ENCODE data around the gene SPSB1.
A peak's percentile ranks its signal among the peaks of the same experiment; 100 is the strongest.

The SPSB1 gene

GRCh38 chr1:9402717-9403225 is 110.1 kb downstream of the SPSB1 start:
- no peak for DNase-seq
- H3K4me1 Mint-ChIP-seq = peaks cover 18 to 31% of the 10 kb centered on the region in 2 donors
- no peaks in the 10 kb centered on the region for H3K9me3 Mint-ChIP-seq
- H3K4me3 Mint-ChIP-seq = no peak overlapping the region
- peaks cover 3 to 9% of the 10 kb centered on the region in 2 donors for H3K27me3 Mint-ChIP-seq
- H3K27ac Mint-ChIP-seq = no peak overlapping the region
- ATAC-seq (replicated peaks) = peak; percentile 17 to 26
- peaks cover 0 to 2% of the 10 kb centered on the region in 2 donors for H3K36me3 Mint-ChIP-seq

- Mint-ChIP-seq H3K4me1 (peaks cover 16 to 31% of the 10 kb centered on the region in 2 donors), H3K27ac (no peak overlapping the region), H3K36me3 (peaks cover 0 to 2% of the 10 kb centered on the region in 2 donors), H3K27me3 (peaks cover 3 to 9% of the 10 kb centered on the region in 2 donors), H3K9me3 (no peaks in the 10 kb centered on the region), H3K4me3 (no peak overlapping the region)
- no peak for DNase-seq
- no peak for ATAC-seq (replicated peaks)
Observed at GRCh38 chr1:9404117-9404914, 111.6 kb downstream of the SPSB1 start.

GRCh38 chr1:9406111-9406510 is 113.4 kb downstream of the SPSB1 start:
- no peak overlapping the region for H3K4me3 Mint-ChIP-seq
- H3K36me3 Mint-ChIP-seq = peaks cover 2 to 3% of the 10 kb centered on the region in 2 donors
- H3K27ac Mint-ChIP-seq = no peak overlapping the region
- H3K9me3 Mint-ChIP-seq = peaks cover 2 to 3% of the 10 kb centered on the region in 2 donors
- ATAC-seq (replicated peaks) = no peak
- H3K27me3 Mint-ChIP-seq = peaks cover 3 to 9% of the 10 kb centered on the region in 2 donors
- H3K4me1 Mint-ChIP-seq = peaks cover 15 to 21% of the 10 kb centered on the region in 2 donors
- DNase-seq = no peak

DNA sequence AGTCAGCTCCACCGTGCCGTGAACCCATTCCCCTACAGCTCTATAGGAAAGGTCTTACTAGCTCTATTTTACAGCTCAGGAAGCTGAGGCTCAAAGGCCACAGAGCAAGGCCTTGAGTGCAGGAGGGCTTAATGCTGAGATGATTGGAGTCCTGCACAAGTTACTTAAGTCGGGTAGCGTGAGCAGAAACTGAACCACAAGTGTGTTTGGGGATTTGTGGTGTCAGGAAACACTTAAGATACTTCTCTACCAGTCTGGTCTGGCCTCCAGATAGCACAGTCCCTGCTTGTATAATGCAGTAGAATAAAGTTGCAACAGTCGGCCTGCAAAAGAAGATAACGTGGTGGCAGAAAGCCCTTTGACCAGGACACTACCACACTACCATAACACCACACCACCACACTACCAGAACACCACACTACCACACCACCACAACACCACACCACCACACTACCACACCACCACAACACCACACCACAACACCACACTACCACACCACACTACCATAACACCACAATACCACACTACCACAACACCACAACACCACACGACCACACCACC is 118.1 kb downstream of the SPSB1 start:
- Mint-ChIP-seq H3K36me3 (peaks cover 2 to 9% of the 10 kb centered on the region in 2 donors), H3K27ac (peak overlapping the region; percentile 80), H3K9me3 (peaks cover 3 to 5% of the 10 kb centered on the region in 2 donors), H3K27me3 (no peaks in the 10 kb centered on the region), H3K4me1 (peaks cover 27 to 44% of the 10 kb centered on the region in 2 donors), H3K4me3 (peak overlapping the region; percentile 33 to 58)
- ATAC-seq (replicated peaks) = peak; percentile 52 to 65
- DNase-seq = peak; percentile 57

GRCh38 chr1:9413071-9413876 is 120.6 kb downstream of the SPSB1 start:
- ATAC-seq (replicated peaks) (peak; percentile 85 to 86), DNase-seq (peak; percentile 81)
- Mint-ChIP-seq H3K4me3 (peak overlapping the region; percentile 54 to 76), H3K36me3 (peaks cover 2 to 9% of the 10 kb centered on the region in 2 donors), H3K27me3 (no peaks in the 10 kb centered on the region), H3K9me3 (peaks cover 3 to 5% of the 10 kb centered on the region in 2 donors), H3K27ac (peak overlapping the region; percentile 93), H3K4me1 (peaks cover 37 to 59% of the 10 kb centered on the region in 2 donors)

DNA sequence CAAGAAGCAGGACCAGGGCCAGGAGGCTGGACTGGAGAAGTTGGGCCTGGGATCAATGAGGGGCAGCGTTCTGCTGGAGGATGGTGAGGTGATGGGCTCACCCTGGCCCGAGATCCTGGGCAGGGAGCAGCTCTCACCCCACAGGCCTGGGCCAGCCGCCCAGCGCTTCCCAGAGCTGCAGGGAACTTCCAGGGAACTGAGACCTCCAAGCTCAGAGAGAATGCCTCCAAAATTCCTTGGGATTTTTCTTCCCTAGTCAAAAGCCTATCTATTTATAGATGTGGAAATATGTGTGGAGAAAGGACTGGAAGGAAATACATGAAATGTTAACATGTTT is 121.2 kb downstream of the SPSB1 start:
- DNase-seq (no peak), ATAC-seq (replicated peaks) (no peak)
- Mint-ChIP-seq H3K4me3 (peak overlapping the region; percentile 54 to 76), H3K36me3 (peaks cover 2 to 9% of the 10 kb centered on the region in 2 donors), H3K27me3 (no peaks in the 10 kb centered on the region), H3K27ac (peak overlapping the region; percentile 93), H3K9me3 (peaks cover 3 to 5% of the 10 kb centered on the region in 2 donors), H3K4me1 (peaks cover 37 to 64% of the 10 kb centered on the region in 2 donors)

GRCh38 chr1:9416506-9416905 is 123.8 kb downstream of the SPSB1 start:
- no peak for DNase-seq
- Mint-ChIP-seq H3K9me3 (no peaks in the 10 kb centered on the region), H3K4me3 (no peak overlapping the region), H3K27ac (no peak overlapping the region), H3K36me3 (peaks cover 2 to 3% of the 10 kb centered on the region in 2 donors), H3K4me1 (peaks cover 43 to 73% of the 10 kb centered on the region in 2 donors), H3K27me3 (no peaks in the 10 kb centered on the region)
- ATAC-seq (replicated peaks) = no peak

DNA sequence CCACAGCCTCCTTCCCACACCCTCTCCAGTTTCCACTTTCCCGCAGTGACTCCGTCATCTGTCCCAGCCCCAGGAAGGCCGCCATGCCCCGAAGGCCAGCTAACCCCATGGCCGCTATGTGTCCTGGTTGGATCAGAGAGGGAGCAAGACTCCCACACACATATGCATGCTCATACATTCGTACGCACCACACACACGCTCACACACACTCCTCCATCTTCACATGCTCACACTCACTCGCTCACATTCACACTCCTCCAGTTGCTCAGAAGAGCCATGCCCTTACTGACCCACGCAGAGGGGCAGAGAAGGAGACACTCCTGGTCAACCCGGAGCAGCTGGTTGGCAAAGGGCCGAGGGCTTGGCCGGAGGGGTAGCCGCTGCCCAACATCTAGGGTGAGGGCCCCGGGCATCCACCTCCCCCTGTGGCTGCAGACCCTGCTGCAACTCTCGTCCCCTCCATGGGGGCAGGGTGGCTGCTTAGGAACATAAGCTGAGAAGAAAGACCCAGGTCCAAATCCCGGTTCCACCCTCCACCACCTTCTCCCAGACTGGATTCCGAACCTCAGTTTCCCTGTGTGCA is 124.3 kb downstream of the SPSB1 start:
- H3K4me3 Mint-ChIP-seq = no peak overlapping the region
- no peaks in the 10 kb centered on the region for H3K27me3 Mint-ChIP-seq
- ATAC-seq (replicated peaks) = no peak
- H3K36me3 Mint-ChIP-seq = no peaks in the 10 kb centered on the region
- DNase-seq = no peak
- H3K27ac Mint-ChIP-seq = peak overlapping the region; percentile 53
- peaks cover 41 to 72% of the 10 kb centered on the region in 2 donors for H3K4me1 Mint-ChIP-seq
- H3K9me3 Mint-ChIP-seq = no peaks in the 10 kb centered on the region

DNA sequence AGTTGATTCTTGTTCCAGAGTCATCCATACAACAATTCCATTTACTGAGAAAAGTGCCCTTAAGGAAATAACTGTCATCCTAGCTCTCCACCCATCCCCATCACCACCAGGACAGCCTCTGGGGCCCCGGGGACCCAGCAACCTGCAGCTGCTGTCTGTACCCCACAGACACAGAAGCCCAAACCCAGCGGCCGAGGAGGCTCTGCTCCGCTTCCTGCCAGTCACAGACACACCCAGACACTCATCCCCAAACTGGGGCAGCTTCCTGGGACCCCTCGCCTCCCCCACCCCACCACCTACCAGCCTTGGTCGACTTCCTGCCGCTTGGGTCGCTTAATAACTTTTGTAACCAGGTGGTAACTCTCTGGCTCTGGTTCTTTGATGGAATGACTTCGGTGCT is 125.0 kb downstream of the SPSB1 start:
- Mint-ChIP-seq H3K27me3 (no peaks in the 10 kb centered on the region), H3K4me3 (no peak overlapping the region), H3K9me3 (no peaks in the 10 kb centered on the region), H3K4me1 (peaks cover 39 to 67% of the 10 kb centered on the region in 2 donors), H3K27ac (no peak overlapping the region), H3K36me3 (no peaks in the 10 kb centered on the region)
- DNase-seq (no peak), ATAC-seq (replicated peaks) (no peak)

GRCh38 chr1:9418851-9419250 is 126.2 kb downstream of the SPSB1 start:
- Mint-ChIP-seq H3K4me3 (no peak overlapping the region), H3K27me3 (no peaks in the 10 kb centered on the region), H3K27ac (no peak overlapping the region), H3K9me3 (no peaks in the 10 kb centered on the region), H3K36me3 (no peaks in the 10 kb centered on the region), H3K4me1 (peaks cover 39 to 55% of the 10 kb centered on the region in 2 donors)
- DNase-seq (no peak), ATAC-seq (replicated peaks) (peak in 1 of 2 donors; percentile 31)
